Stimulated activated CD4-positive, alpha-beta T cell treated with anti-CD3 and anti-CD28 coated beads, Interleukin-1b, Interleukin-23, amount 100 ng/mL, for 48 hours (primary cell): ENCODE measurements around the gene TSPAN18.
"Not testable (repeated sequence)": the region's sequence is repeated elsewhere in the genome, so short reads cannot be mapped to it uniquely, and the experiment has no call there.

Experiments
- DNase-seq: peaks from one replicate; pipeline ENCODE4 v3.0.0-alpha.2; 2020

TSPAN18 gene

GRCh38 chr11:44853666-44854065, 126.9 kb downstream of the TSPAN18 start:
- no peak for DNase-seq

GRCh38 chr11:44854086-44854485, 127.3 kb downstream of the TSPAN18 start:
- DNase-seq: no peak

GRCh38 chr11:44854741-44855492, 128.2 kb downstream of the TSPAN18 start:
- DNase-seq: no peak

- DNase-seq: peak; percentile 56
These were observed 128.7 kb downstream of the TSPAN18 start for GRCh38 chr11:44855493-44855849.

GRCh38 chr11:44857490-44858090, 130.8 kb downstream of the TSPAN18 start:
- DNase-seq: no peak

GRCh38 chr11:44858796-44859527, 132.2 kb downstream of the TSPAN18 start:
- no peak for DNase-seq

GRCh38 chr11:44859528-44859925, 132.8 kb downstream of the TSPAN18 start:
- no peak for DNase-seq

GRCh38 chr11:44860346-44860745, 133.6 kb downstream of the TSPAN18 start:
- DNase-seq: no peak

GRCh38 chr11:44861849-44862557, 135.2 kb downstream of the TSPAN18 start:
- DNase-seq: peak; percentile 93

GRCh38 chr11:44862558-44863101, 135.9 kb downstream of the TSPAN18 start:
- DNase-seq: no peak

- DNase-seq: no peak
These were observed 136.5 kb downstream of the TSPAN18 start for GRCh38 chr11:44863231-44863630.

GRCh38 chr11:44865866-44866272, 139.1 kb downstream of the TSPAN18 start:
- no peak for DNase-seq

- no peak for DNase-seq
These were observed 139.5 kb downstream of the TSPAN18 start for GRCh38 chr11:44866286-44866685.

- DNase-seq: no peak
These were observed 141.3 kb downstream of the TSPAN18 start for GRCh38 chr11:44868021-44868420.

- DNase-seq: no peak
These were observed 142.0 kb downstream of the TSPAN18 start for GRCh38 chr11:44868455-44869421.

- DNase-seq: no peak
These were observed 143.4 kb downstream of the TSPAN18 start for GRCh38 chr11:44870181-44870580.

- DNase-seq: no peak
These were observed 143.9 kb downstream of the TSPAN18 start for GRCh38 chr11:44870615-44871176.

GRCh38 chr11:44871682-44872081, 144.9 kb downstream of the TSPAN18 start:
- DNase-seq: not testable (repeated sequence)

- DNase-seq: no peak
These were observed 145.8 kb downstream of the TSPAN18 start for GRCh38 chr11:44872556-44872955.

GRCh38 chr11:44873537-44873936, 146.8 kb downstream of the TSPAN18 start:
- no peak for DNase-seq

- DNase-seq: no peak
These were observed 147.5 kb downstream of the TSPAN18 start for GRCh38 chr11:44874284-44874683.
